DND-41 (cell line): ENCODE data around the gene ETFB.

ENCODE experiments used
- EZH2 ChIP-seq: IDR thresholded peaks from 3 replicates; pipeline ENCODE4 v1.6.1; 2012; ENCODE audit warnings: borderline replicate concordance, low read depth, mild to moderate bottlenecking, moderate library complexity, low read length, inconsistent platforms; ENCODE audit not compliant: severe bottlenecking
- TF ChIP-seq, protein P1 (sequence below): IDR thresholded peaks from 2 replicates; pipeline ENCODE4 v1.5.1; 2012; ENCODE audit warnings: borderline replicate concordance, low read length, moderate library complexity, mild to moderate bottlenecking; ENCODE audit not compliant: poor library complexity, severe bottlenecking; ENCODE audit errors: extremely low read depth

DNA sequence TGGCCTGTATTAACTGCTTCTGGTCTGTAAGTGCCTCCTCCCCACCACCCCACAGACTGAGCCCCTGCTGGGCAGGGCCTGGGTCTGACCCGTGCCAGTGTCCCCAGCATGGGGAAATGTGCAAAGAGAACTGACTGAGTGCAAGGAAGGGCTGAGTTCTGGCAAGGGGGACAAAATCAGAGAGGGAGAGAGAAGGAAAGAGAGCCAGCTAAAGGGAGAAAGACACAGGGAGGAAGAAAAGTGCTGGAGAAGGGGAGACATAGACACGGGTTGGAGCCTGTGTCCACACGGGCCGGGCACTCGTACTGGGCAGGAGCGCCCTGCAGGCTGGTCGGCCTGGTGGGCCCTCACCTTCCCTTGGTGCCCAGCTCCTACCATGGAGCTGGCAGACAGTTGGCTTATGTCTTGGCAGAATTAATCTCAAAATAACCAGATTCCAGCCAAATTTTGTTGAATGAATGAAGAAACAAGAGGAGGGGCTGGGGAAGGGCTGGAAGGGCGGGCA is 5.0 kb upstream of the ETFB start:
- TF ChIP-seq, protein P1, sequence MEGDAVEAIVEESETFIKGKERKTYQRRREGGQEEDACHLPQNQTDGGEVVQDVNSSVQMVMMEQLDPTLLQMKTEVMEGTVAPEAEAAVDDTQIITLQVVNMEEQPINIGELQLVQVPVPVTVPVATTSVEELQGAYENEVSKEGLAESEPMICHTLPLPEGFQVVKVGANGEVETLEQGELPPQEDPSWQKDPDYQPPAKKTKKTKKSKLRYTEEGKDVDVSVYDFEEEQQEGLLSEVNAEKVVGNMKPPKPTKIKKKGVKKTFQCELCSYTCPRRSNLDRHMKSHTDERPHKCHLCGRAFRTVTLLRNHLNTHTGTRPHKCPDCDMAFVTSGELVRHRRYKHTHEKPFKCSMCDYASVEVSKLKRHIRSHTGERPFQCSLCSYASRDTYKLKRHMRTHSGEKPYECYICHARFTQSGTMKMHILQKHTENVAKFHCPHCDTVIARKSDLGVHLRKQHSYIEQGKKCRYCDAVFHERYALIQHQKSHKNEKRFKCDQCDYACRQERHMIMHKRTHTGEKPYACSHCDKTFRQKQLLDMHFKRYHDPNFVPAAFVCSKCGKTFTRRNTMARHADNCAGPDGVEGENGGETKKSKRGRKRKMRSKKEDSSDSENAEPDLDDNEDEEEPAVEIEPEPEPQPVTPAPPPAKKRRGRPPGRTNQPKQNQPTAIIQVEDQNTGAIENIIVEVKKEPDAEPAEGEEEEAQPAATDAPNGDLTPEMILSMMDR = no peak
- no peak for TF ChIP-seq EZH2
